HL-60 (cell line): ENCODE results near the gene PTPN7.

ENCODE experiments used
- DNase-seq, 2 experiments: peaks; one replicate each; pipeline ENCODE4 v3.0.0-alpha.2; 2010 to 2020; ENCODE audit warnings: low read depth in 1 of 2, low spot score in 1 of 2
- H3K27ac ChIP-seq: fragments of 250-450 bp; sonication (Bioruptor Pico); replicated peaks from 2 replicates; pipeline ENCODE4 v1.5.1; 2020; ENCODE audit warnings: mild to moderate bottlenecking, moderate library complexity
- H3K27me3 ChIP-seq: fragments of 250-450 bp; sonication (Bioruptor Pico); 2 replicates; pipeline ENCODE4 v1.5.1; 2021; ENCODE audit warnings: mild to moderate bottlenecking, moderate library complexity; ENCODE audit not compliant: insufficient read depth, poor library complexity, severe bottlenecking
- H3K4me3 ChIP-seq: replicated peaks from 2 replicates; pipeline ENCODE4 v1.5.1; 2011; ENCODE audit warnings: mild to moderate bottlenecking, control low read depth, low read length; ENCODE audit not compliant: insufficient read depth
- GABPA ChIP-seq: IDR thresholded peaks from 2 replicates; pipeline ENCODE4 v1.6.1; 2012; ENCODE audit warnings: low read depth
- POLR2AphosphoS5 ChIP-seq: IDR thresholded peaks from 2 replicates; pipeline ENCODE4 v1.6.1; 2012; ENCODE audit warnings: low read depth
- SPI1 ChIP-seq: IDR thresholded peaks from 2 replicates; pipeline ENCODE4 v1.6.1; 2012; ENCODE audit warnings: low read depth, mild to moderate bottlenecking, borderline replicate concordance
- TF ChIP-seq, protein P1 (sequence below): IDR thresholded peaks from 2 replicates; pipeline ENCODE4 v1.6.1; 2012; ENCODE audit warnings: low read depth; ENCODE audit not compliant: insufficient replicate concordance
- TF ChIP-seq, protein P2 (sequence below): IDR thresholded peaks from one replicate; pipeline ENCODE4 v1.5.1; 2011; ENCODE audit warnings: low read length, control low read depth, inconsistent platforms; ENCODE audit not compliant: insufficient read depth

PTPN7 gene

DNA sequence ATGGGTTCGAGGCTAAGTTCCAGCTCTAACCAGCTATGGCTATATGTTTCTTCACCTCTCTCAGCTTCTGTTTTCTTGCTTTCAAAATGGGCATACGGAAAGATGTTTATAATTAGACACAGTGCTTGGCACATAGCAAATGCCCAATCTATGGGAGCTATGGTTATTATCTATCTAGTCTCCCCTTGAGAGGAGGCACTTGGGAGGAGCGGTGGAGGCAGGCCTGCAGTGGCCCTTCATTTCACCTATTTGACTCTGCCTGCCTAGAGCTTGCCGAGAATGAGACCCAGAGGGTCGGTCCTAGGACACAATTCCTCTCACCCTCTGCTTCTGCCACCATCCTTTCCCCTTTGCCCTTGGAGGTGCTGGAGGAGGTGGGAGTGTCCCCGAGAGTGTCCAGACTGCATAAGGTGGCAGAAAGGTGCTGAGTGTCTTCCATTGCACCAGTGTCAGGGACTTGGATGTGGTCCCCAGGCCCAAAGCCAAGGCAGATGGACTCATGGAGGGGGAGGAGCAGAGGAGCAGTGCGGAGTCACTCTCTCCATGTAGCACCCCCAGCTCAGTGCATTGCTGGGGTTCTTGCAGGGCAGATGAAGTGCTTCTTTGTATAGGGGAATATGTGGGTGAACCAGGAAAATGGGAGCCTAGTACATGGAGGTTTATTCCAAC lies 42.2 kb upstream of the PTPN7 start:
- no peak overlapping the region for H3K27ac ChIP-seq
- peaks cover 8% of the 10 kb centered on the region for H3K27me3 ChIP-seq
- no peak overlapping the region for H3K4me3 ChIP-seq
- DNase-seq, result no peak
- TF ChIP-seq SPI1, result no peak
- TF ChIP-seq POLR2AphosphoS5, result no peak
- TF ChIP-seq, protein P1, sequence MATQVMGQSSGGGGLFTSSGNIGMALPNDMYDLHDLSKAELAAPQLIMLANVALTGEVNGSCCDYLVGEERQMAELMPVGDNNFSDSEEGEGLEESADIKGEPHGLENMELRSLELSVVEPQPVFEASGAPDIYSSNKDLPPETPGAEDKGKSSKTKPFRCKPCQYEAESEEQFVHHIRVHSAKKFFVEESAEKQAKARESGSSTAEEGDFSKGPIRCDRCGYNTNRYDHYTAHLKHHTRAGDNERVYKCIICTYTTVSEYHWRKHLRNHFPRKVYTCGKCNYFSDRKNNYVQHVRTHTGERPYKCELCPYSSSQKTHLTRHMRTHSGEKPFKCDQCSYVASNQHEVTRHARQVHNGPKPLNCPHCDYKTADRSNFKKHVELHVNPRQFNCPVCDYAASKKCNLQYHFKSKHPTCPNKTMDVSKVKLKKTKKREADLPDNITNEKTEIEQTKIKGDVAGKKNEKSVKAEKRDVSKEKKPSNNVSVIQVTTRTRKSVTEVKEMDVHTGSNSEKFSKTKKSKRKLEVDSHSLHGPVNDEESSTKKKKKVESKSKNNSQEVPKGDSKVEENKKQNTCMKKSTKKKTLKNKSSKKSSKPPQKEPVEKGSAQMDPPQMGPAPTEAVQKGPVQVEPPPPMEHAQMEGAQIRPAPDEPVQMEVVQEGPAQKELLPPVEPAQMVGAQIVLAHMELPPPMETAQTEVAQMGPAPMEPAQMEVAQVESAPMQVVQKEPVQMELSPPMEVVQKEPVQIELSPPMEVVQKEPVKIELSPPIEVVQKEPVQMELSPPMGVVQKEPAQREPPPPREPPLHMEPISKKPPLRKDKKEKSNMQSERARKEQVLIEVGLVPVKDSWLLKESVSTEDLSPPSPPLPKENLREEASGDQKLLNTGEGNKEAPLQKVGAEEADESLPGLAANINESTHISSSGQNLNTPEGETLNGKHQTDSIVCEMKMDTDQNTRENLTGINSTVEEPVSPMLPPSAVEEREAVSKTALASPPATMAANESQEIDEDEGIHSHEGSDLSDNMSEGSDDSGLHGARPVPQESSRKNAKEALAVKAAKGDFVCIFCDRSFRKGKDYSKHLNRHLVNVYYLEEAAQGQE, result no peak
- no peak for TF ChIP-seq GABPA
- TF ChIP-seq, protein P2, sequence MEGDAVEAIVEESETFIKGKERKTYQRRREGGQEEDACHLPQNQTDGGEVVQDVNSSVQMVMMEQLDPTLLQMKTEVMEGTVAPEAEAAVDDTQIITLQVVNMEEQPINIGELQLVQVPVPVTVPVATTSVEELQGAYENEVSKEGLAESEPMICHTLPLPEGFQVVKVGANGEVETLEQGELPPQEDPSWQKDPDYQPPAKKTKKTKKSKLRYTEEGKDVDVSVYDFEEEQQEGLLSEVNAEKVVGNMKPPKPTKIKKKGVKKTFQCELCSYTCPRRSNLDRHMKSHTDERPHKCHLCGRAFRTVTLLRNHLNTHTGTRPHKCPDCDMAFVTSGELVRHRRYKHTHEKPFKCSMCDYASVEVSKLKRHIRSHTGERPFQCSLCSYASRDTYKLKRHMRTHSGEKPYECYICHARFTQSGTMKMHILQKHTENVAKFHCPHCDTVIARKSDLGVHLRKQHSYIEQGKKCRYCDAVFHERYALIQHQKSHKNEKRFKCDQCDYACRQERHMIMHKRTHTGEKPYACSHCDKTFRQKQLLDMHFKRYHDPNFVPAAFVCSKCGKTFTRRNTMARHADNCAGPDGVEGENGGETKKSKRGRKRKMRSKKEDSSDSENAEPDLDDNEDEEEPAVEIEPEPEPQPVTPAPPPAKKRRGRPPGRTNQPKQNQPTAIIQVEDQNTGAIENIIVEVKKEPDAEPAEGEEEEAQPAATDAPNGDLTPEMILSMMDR, result no peak

DNA sequence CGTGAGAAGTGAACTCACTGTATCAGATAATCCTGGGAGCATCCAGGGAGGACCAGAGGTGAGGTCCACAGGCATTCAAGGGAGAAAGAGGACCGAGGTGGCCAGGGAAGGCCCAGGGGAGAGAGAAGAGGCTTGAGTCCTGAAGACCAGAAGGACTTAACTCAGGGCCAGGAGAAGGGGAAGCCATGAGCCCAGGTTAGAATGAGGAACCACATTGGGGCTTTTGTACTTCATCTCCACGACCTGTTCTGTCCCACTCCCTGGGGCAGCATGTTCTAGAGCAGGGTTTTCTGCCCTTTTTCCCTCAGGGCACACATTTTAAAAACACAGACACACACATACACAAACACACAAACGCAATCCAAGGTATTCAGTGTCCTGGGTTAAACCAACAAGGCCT lies 41.6 kb upstream of the PTPN7 start:
- Histone ChIP-seq H3K27me3 (peaks cover 12% of the 10 kb centered on the region), H3K27ac (no peak overlapping the region), H3K4me3 (no peak overlapping the region)
- TF ChIP-seq, protein P1, result no peak
- TF ChIP-seq GABPA (no peak), POLR2AphosphoS5 (no peak), SPI1 (no peak)
- TF ChIP-seq, protein P2, result no peak
- DNase-seq, result peak in 1 of 2 experiments; percentile 38

DNA sequence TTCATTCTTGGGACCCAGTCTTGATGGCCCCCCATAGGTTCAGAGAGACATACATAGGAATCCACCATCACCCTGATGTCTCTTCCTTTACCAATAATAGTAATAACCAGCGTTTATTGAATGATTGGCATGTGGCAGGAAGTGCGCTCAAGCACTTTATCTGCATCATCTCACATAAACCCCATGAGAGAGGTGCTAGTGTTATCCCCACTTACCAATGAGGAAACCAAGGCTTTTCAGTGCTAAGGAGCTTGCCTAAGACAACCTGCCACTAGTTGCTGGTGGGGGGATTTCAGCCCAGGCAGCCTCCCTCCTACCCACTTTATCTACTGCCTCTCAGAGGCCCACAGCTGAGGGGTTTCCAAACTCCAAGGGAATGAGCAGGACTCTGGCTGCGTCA lies 40.9 kb upstream of the PTPN7 start:
- TF ChIP-seq, protein P1, result no peak
- TF ChIP-seq POLR2AphosphoS5 (no peak), SPI1 (no peak), GABPA (no peak)
- TF ChIP-seq, protein P2, result no peak
- no peak for DNase-seq
- peaks cover 15% of the 10 kb centered on the region for H3K27me3 ChIP-seq
- H3K4me3 ChIP-seq, result no peak overlapping the region
- no peak overlapping the region for H3K27ac ChIP-seq
